HepG2 (cell line): ENCODE measurements around the gene EYA2. TPM values are rescaled to one million over a fixed set of nuclear protein-coding genes. Genes with fewer than 3 reads are reported as not detected.

Experiments used
- FLYWCH1 ChIP-seq: sonication (generic); formaldehyde crosslinking; IDR thresholded peaks from 2 replicates; pipeline ENCODE4 v1.8.1; 2023; ENCODE audit warnings: mild to moderate bottlenecking, missing genetic modification reagents
- HNF4A ChIP-seq: sonication (generic); formaldehyde crosslinking; IDR thresholded peaks from 2 replicates; pipeline ENCODE4 v1.4.0; 2020; ENCODE audit warnings: missing genetic modification reagents
- KDM4B ChIP-seq: sonication (generic); formaldehyde crosslinking; IDR thresholded peaks from 2 replicates; pipeline ENCODE4 v1.4.0; 2020; ENCODE audit warnings: missing genetic modification reagents
- KLF16 ChIP-seq, 2 experiments: sonication (generic) in 1 of 2; formaldehyde crosslinking in 1 of 2; IDR thresholded peaks; 2 replicates each; pipeline versions ENCODE4 v1.6.1 to v1.8.0; 2016 to 2023; ENCODE audit warnings: missing genetic modification reagents in 2 of 2, missing compliant biosample characterization in 1 of 2
- MATR3 ChIP-seq: sonication (generic); formaldehyde crosslinking; IDR thresholded peaks from 2 replicates; pipeline ENCODE4 v1.4.0; 2020; ENCODE audit warnings: missing genetic modification reagents
- MEIS2 ChIP-seq: sonication (generic); formaldehyde crosslinking; IDR thresholded peaks from 2 replicates; pipeline ENCODE4 v1.9.0; 2021; ENCODE audit warnings: mild to moderate bottlenecking, missing genetic modification reagents
- POGZ ChIP-seq: sonication (generic); formaldehyde crosslinking; IDR thresholded peaks from 2 replicates; pipeline ENCODE4 v1.4.0; 2020; ENCODE audit warnings: mild to moderate bottlenecking, missing genetic modification reagents
- ZBTB43 ChIP-seq: sonication (generic); formaldehyde crosslinking; conservative IDR thresholded peaks from 2 replicates; pipeline ENCODE4 v1.4.0; 2020; ENCODE audit warnings: missing genetic modification reagents
- ZNF3 ChIP-seq: IDR thresholded peaks from 2 replicates; pipeline ENCODE4 v1.7.0; 2017; ENCODE audit warnings: inconsistent platforms
- ZNF362 ChIP-seq: sonication (generic); formaldehyde crosslinking; IDR thresholded peaks from 2 replicates; pipeline ENCODE4 v1.4.0; 2020; ENCODE audit warnings: missing genetic modification reagents, mild to moderate bottlenecking, borderline replicate concordance
- ZNF678 ChIP-seq: sonication (generic); formaldehyde crosslinking; IDR thresholded peaks from 2 replicates; pipeline ENCODE4 v1.4.0; 2020; ENCODE audit warnings: mild to moderate bottlenecking, missing genetic modification reagents
- ZNF703 ChIP-seq: sonication (generic); formaldehyde crosslinking; IDR thresholded peaks from 2 replicates; pipeline ENCODE4 v1.5.1; 2020; ENCODE audit warnings: missing genetic modification reagents, mild to moderate bottlenecking, moderate library complexity, borderline replicate concordance
- polyA plus RNA-seq, 8 experiments: library from polyadenylated mRNA; depleted of rRNA in 3 of 8; stranded (reverse) in 7 of 8; unstranded in 1 of 8; fragments of >200 nt; fragmentation: Illumina TruSeq in 4 of 8; extraction: Trizol in 4 of 8; gene quantifications; 2 replicates each; pipeline versions ENCODE4 v1.2.1 to v1.2.3, GENCODE V29; 2011 to 2016; ENCODE audit warnings: low read depth in 4 of 8, missing spikeins in 1 of 8, mixed read lengths in 1 of 8; ENCODE audit not compliant: insufficient read depth in 1 of 8
- total RNA-seq, 5 experiments: library from RNA; depleted of rRNA; stranded (reverse); fragments of >200 nt; fragmentation: Illumina TruSeq; extraction: Trizol; gene quantifications; 2 replicates each; pipeline ENCODE4 v1.2.3, GENCODE V29; 2016; ENCODE audit warnings: low read depth in 1 of 5
- TF ChIP-seq, protein P1 (sequence below): IDR thresholded peaks from 2 replicates; pipeline ENCODE4 v1.6.1; 2016; ENCODE audit warnings: missing compliant biosample characterization, missing genetic modification reagents, borderline replicate concordance
- TF ChIP-seq, protein P2 (sequence below): sonication (generic); formaldehyde crosslinking; IDR thresholded peaks from 2 replicates; pipeline ENCODE4 v1.5.1; 2020; ENCODE audit warnings: mild to moderate bottlenecking, missing genetic modification reagents, borderline replicate concordance
- TF ChIP-seq, protein P3 (sequence below), 2 experiments: sonication (generic) in 1 of 2; formaldehyde crosslinking in 1 of 2; IDR thresholded peaks; 2 replicates each; pipeline versions ENCODE4 v1.4.0 to v1.6.1; 2018 to 2020; ENCODE audit warnings: missing genetic modification reagents in 2 of 2, borderline replicate concordance in 1 of 2, low read depth in 1 of 2, mild to moderate bottlenecking in 1 of 2, missing biosample characterization in 1 of 2

Gene EYA2
- total and polyA plus RNA-seq, 2 of the 13 experiments (the other 11 are each of a cell fraction or from before 2014, with no cell fraction given), result not detected

DNA sequence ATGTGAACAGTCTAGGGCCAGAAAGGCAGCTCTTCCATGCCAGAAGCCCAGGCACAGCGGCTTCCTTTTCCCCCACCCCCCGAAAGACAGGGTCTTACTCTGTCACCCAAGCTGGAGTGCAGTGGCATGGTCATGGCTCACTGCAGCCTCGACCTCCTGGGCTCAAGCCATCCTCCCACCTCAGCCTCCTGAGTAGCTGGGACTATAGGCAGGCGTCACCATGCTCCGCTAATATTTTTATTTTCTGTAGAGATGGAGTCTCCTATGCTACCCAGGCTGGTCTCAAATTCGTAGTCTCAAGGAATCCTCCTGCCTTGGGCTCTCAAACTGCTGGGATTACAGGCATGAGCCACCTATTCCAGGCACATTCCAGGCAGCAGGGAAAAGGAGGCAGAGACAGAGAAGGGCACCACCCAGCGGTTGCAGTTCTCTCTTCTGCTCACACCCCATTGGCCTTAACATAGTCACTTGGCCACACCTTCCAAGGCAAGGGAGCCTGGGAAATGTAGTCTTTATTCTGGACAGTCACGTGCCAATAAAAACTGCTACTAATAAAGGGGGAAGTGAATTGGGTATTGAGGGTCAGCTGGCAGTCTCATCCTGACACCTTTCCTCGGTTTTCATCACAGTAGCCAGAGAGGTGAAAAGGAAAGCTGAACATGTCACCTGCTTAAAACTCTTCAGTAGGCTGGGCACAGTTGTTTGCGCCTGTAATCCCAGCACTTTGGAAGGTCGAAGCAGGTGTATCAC lies 255.9 kb downstream of the EYA2 start (continued):
- TF ChIP-seq, protein P1, sequence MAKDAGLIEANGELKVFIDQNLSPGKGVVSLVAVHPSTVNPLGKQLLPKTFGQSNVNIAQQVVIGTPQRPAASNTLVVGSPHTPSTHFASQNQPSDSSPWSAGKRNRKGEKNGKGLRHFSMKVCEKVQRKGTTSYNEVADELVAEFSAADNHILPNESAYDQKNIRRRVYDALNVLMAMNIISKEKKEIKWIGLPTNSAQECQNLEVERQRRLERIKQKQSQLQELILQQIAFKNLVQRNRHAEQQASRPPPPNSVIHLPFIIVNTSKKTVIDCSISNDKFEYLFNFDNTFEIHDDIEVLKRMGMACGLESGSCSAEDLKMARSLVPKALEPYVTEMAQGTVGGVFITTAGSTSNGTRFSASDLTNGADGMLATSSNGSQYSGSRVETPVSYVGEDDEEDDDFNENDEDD (CRISPR knock-in tag), result no peak
- no peak for TF ChIP-seq HNF4A (CRISPR knock-in tag)
- TF ChIP-seq KLF16 (CRISPR knock-in tag; IDR thresholded peaks at IDR 0.05), result peak in 1 of 2 experiments; percentile 53; a peak in 1 of 4 replicates
- TF ChIP-seq, protein P2, sequence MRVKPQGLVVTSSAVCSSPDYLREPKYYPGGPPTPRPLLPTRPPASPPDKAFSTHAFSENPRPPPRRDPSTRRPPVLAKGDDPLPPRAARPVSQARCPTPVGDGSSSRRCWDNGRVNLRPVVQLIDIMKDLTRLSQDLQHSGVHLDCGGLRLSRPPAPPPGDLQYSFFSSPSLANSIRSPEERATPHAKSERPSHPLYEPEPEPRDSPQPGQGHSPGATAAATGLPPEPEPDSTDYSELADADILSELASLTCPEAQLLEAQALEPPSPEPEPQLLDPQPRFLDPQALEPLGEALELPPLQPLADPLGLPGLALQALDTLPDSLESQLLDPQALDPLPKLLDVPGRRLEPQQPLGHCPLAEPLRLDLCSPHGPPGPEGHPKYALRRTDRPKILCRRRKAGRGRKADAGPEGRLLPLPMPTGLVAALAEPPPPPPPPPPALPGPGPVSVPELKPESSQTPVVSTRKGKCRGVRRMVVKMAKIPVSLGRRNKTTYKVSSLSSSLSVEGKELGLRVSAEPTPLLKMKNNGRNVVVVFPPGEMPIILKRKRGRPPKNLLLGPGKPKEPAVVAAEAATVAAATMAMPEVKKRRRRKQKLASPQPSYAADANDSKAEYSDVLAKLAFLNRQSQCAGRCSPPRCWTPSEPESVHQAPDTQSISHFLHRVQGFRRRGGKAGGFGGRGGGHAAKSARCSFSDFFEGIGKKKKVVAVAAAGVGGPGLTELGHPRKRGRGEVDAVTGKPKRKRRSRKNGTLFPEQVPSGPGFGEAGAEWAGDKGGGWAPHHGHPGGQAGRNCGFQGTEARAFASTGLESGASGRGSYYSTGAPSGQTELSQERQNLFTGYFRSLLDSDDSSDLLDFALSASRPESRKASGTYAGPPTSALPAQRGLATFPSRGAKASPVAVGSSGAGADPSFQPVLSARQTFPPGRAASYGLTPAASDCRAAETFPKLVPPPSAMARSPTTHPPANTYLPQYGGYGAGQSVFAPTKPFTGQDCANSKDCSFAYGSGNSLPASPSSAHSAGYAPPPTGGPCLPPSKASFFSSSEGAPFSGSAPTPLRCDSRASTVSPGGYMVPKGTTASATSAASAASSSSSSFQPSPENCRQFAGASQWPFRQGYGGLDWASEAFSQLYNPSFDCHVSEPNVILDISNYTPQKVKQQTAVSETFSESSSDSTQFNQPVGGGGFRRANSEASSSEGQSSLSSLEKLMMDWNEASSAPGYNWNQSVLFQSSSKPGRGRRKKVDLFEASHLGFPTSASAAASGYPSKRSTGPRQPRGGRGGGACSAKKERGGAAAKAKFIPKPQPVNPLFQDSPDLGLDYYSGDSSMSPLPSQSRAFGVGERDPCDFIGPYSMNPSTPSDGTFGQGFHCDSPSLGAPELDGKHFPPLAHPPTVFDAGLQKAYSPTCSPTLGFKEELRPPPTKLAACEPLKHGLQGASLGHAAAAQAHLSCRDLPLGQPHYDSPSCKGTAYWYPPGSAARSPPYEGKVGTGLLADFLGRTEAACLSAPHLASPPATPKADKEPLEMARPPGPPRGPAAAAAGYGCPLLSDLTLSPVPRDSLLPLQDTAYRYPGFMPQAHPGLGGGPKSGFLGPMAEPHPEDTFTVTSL (CRISPR knock-in tag), result no peak
- no peak for TF ChIP-seq POGZ (CRISPR knock-in tag)
- no peak for TF ChIP-seq ZNF678 (CRISPR knock-in tag)
- no peak for TF ChIP-seq ZNF362 (CRISPR knock-in tag)
- TF ChIP-seq, protein P3, sequence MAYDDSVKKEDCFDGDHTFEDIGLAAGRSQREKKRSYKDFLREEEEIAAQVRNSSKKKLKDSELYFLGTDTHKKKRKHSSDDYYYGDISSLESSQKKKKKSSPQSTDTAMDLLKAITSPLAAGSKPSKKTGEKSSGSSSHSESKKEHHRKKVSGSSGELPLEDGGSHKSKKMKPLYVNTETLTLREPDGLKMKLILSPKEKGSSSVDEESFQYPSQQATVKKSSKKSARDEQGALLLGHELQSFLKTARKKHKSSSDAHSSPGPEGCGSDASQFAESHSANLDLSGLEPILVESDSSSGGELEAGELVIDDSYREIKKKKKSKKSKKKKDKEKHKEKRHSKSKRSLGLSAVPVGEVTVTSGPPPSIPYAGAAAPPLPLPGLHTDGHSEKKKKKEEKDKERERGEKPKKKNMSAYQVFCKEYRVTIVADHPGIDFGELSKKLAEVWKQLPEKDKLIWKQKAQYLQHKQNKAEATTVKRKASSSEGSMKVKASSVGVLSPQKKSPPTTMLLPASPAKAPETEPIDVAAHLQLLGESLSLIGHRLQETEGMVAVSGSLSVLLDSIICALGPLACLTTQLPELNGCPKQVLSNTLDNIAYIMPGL (CRISPR knock-in tag; IDR thresholded peaks at IDR 0.05; ENCODE audit: borderline replicate concordance in 1 of 2, low read depth in 1 of 2), result peak; percentile 59 to 74; a peak in 2 of 4 replicates
- no peak for TF ChIP-seq ZBTB43 (CRISPR knock-in tag)
- TF ChIP-seq MATR3 (CRISPR knock-in tag), result no peak
- TF ChIP-seq KDM4B (CRISPR knock-in tag), result no peak
- TF ChIP-seq MEIS2, result no peak
- TF ChIP-seq FLYWCH1 (CRISPR knock-in tag), result no peak
- TF ChIP-seq ZNF703 (CRISPR knock-in tag), result no peak
- TF ChIP-seq ZNF3 (CRISPR knock-in tag), result no peak
